H1 (cell line): ENCODE results near the gene DIP2C. TPM values are rescaled to one million over a fixed set of nuclear protein-coding genes. Genes with fewer than 3 reads are reported as not detected.

Experiments used
- CTCF ChIA-PET: fragments of 300-600 bp; sonication (Branson Sonifier 250); formaldehyde crosslinking; loops from one replicate; lab custom pipeline; 2021; ENCODE audit not compliant: partially characterized antibody; lab: Charles Lee
- POLR2A ChIA-PET: fragments of 300-600 bp; sonication (Branson Sonifier 250); formaldehyde crosslinking; loops from one replicate; lab custom pipeline; 2021; ENCODE audit warnings: inconsistent platforms; ENCODE audit not compliant: partially characterized antibody; lab: Charles Lee
- DNase-seq, 2 experiments: peaks; one replicate each; pipeline versions ENCODE4 v3.0.0 to v3.0.0-alpha.2; 2010 to 2022; ENCODE audit warnings: low spot score in 2 of 2, low read depth in 1 of 2, mixed read lengths in 1 of 2
- FAIRE-seq: peaks from 2 replicates; lab custom pipeline; 2011; peaks lifted over from hg19 to GRCh38; lab: Jason Lieb, UNC
- H2AFZ ChIP-seq: 2 replicates; pipeline ENCODE4 v1.8.1; 2012; ENCODE audit warnings: low read length, inconsistent platforms
- H2AK5ac ChIP-seq: 2 replicates; pipeline ENCODE4 v1.6.1; 2013; ENCODE audit warnings: low read depth, low read length
- H2BK120ac ChIP-seq: replicated peaks from 2 replicates; pipeline ENCODE3; 2013; ENCODE audit warnings: low read depth, low read length, inconsistent platforms
- H2BK12ac ChIP-seq: 2 replicates; pipeline ENCODE4 v1.6.1; 2013; ENCODE audit warnings: low read depth, low read length
- H2BK15ac ChIP-seq: 2 replicates; pipeline ENCODE4 v1.6.1; 2013; ENCODE audit warnings: low read length
- H2BK20ac ChIP-seq: 2 replicates; pipeline ENCODE4 v1.6.1; 2013; ENCODE audit warnings: low read length
- H2BK5ac ChIP-seq: 2 replicates; pipeline ENCODE4 v1.6.1; 2013; ENCODE audit warnings: low read depth, low read length
- H3K14ac ChIP-seq: 2 replicates; pipeline ENCODE4 v1.6.1; 2013; ENCODE audit warnings: inconsistent platforms; ENCODE audit not compliant: insufficient read length
- H3K18ac ChIP-seq: 2 replicates; pipeline ENCODE4 v1.6.1; 2013; ENCODE audit warnings: low read length; ENCODE audit errors: extremely low read depth
- H3K23ac ChIP-seq: 2 replicates; pipeline ENCODE4 v1.6.1; 2013; ENCODE audit warnings: inconsistent platforms; ENCODE audit not compliant: insufficient read length
- H3K23me2 ChIP-seq: 2 replicates; pipeline ENCODE4 v1.6.1; 2013; ENCODE audit warnings: low read depth, low read length
- H3K27ac ChIP-seq: 2 replicates; pipeline ENCODE4 v1.6.1; 2011; ENCODE audit warnings: low read depth, low read length, inconsistent platforms
- H3K27me3 ChIP-seq, 4 experiments: replicated peaks in 1 of 4; 1 replicate in 1 of 4; 2 replicates in 3 of 4; pipeline versions ENCODE4 v1.6.1 to v1.8.1; 2011 to 2013; ENCODE audit warnings: low read length in 3 of 4, mild to moderate bottlenecking in 3 of 4, inconsistent platforms in 2 of 4, mixed read lengths in 2 of 4, moderate library complexity in 1 of 4; ENCODE audit not compliant: control insufficient read depth in 3 of 4, insufficient read depth in 3 of 4; ENCODE audit errors: extremely low read depth in 1 of 4
- H3K36me3 ChIP-seq, 4 experiments: 2 replicates each; pipeline versions ENCODE4 v1.6.1 to v1.8.1; 2011 to 2013; ENCODE audit warnings: mild to moderate bottlenecking in 4 of 4, low read length in 3 of 4, moderate library complexity in 2 of 4, control low read depth in 1 of 4, inconsistent platforms in 1 of 4; ENCODE audit not compliant: insufficient read depth in 4 of 4, control insufficient read depth in 2 of 4
- H3K4ac ChIP-seq: replicated peaks from 2 replicates; pipeline ENCODE3; 2013; ENCODE audit warnings: low read length, low read depth, mixed read lengths, inconsistent platforms; ENCODE audit not compliant: insufficient read length
- H3K4me1 ChIP-seq, 4 experiments: replicated peaks in 1 of 4; 1 replicate in 1 of 4; 2 replicates in 3 of 4; pipeline versions ENCODE4 v1.6.1 to v1.8.1; 2011 to 2013; ENCODE audit warnings: low read length in 3 of 4, inconsistent platforms in 2 of 4, mixed read lengths in 1 of 4; ENCODE audit not compliant: insufficient read depth in 4 of 4, control insufficient read depth in 3 of 4
- H3K4me2 ChIP-seq, 2 experiments: 2 replicates each; pipeline versions ENCODE4 v1.6.1 to v1.8.1; 2011 to 2013; ENCODE audit warnings: low read depth in 2 of 2, low read length in 2 of 2, control low read depth in 1 of 2, inconsistent platforms in 1 of 2, mild to moderate bottlenecking in 1 of 2; ENCODE audit not compliant: insufficient read depth in 1 of 2
- H3K4me3 ChIP-seq, 4 experiments: fragments of 200-600, 300-600 bp in 1 of 4; sonication (generic), shearing (Covaris generic), sonication (Bioruptor Twin) in 1 of 4; 2 replicates each; pipeline versions ENCODE4 v1.5.1 to v1.8.1; 2011 to 2016; ENCODE audit warnings: low read length in 4 of 4, low read depth in 3 of 4, control low read depth in 2 of 4, inconsistent platforms in 2 of 4, mild to moderate bottlenecking in 2 of 4, mixed read lengths in 1 of 4, moderate library complexity in 1 of 4; ENCODE audit not compliant: insufficient read depth in 2 of 4; ENCODE audit errors: extremely low read depth in 1 of 4
- H3K56ac ChIP-seq: replicated peaks from 2 replicates; pipeline ENCODE3; 2013; ENCODE audit warnings: low read depth, mild to moderate bottlenecking, mixed read lengths, low read length, inconsistent platforms; ENCODE audit not compliant: insufficient read length
- H3K79me1 ChIP-seq: 2 replicates; pipeline ENCODE4 v1.6.1; 2013; ENCODE audit warnings: low read depth, low read length, control low read depth
- H3K79me2 ChIP-seq, 2 experiments: 2 replicates each; pipeline versions ENCODE4 v1.6.1 to v1.8.1; 2012 to 2013; ENCODE audit warnings: low read length in 2 of 2, mild to moderate bottlenecking in 2 of 2, inconsistent platforms in 1 of 2; ENCODE audit not compliant: insufficient read depth in 2 of 2, control insufficient read depth in 1 of 2
- H3K9ac ChIP-seq, 4 experiments: replicated peaks in 1 of 4; 1 replicate in 1 of 4; 2 replicates in 3 of 4; pipeline versions ENCODE4 v1.6.1 to v1.8.1; 2011 to 2013; ENCODE audit warnings: low read depth in 3 of 4, low read length in 3 of 4, control low read depth in 2 of 4, mild to moderate bottlenecking in 2 of 4, moderate library complexity in 2 of 4, inconsistent platforms in 1 of 4; ENCODE audit errors: extremely low read depth in 1 of 4
- H3K9me3 ChIP-seq, 2 experiments: 2 replicates each; pipeline versions ENCODE4 v1.6.1 to v1.8.1; 2012 to 2013; ENCODE audit warnings: mild to moderate bottlenecking in 2 of 2, moderate library complexity in 2 of 2, control low read depth in 1 of 2, inconsistent platforms in 1 of 2, low read depth in 1 of 2, low read length in 1 of 2, mixed read lengths in 1 of 2; ENCODE audit not compliant: insufficient read depth in 2 of 2
- H4K20me1 ChIP-seq, 2 experiments: replicated peaks in 1 of 2; 2 replicates each; pipeline versions ENCODE3 to v1.8.1; 2011 to 2013; ENCODE audit warnings: inconsistent platforms in 2 of 2, low read length in 2 of 2, mild to moderate bottlenecking in 1 of 2; ENCODE audit not compliant: insufficient read depth in 2 of 2, control insufficient read depth in 1 of 2
- H4K5ac ChIP-seq: 2 replicates; pipeline ENCODE4 v1.6.1; 2013; ENCODE audit warnings: low read length, low read depth, mixed read lengths, inconsistent platforms; ENCODE audit not compliant: insufficient read length
- H4K8ac ChIP-seq: 2 replicates; pipeline ENCODE4 v1.8.0; 2013; ENCODE audit warnings: mild to moderate bottlenecking, moderate library complexity, low read length, inconsistent platforms; ENCODE audit not compliant: insufficient read depth; ENCODE audit errors: extremely low read depth
- H4K91ac ChIP-seq: replicated peaks from 2 replicates; pipeline ENCODE3; 2013; ENCODE audit warnings: low read length, mixed read lengths, inconsistent platforms; ENCODE audit not compliant: insufficient read length
- RFX5 ChIP-seq: IDR thresholded peaks from 2 replicates; pipeline ENCODE4 v1.6.1; 2011; ENCODE audit warnings: low read depth, low read length, improper control_type of control experiment, borderline replicate concordance
- SUZ12 ChIP-seq: fragments of 200-600 bp; sonication (generic); IDR thresholded peaks from 2 replicates; pipeline ENCODE4 v1.6.1; 2012; ENCODE audit warnings: mild to moderate bottlenecking, inconsistent platforms, low read length, moderate library complexity, mixed read lengths
- WGBS, 2 experiments: shearing (Covaris generic) in 1 of 2; methylation state at CpG; one replicate each; pipeline versions ENCODE4 v1.1.6 to v1.1.7; 2013 to 2015; ENCODE audit warnings: low lambda C conversion rate in 2 of 2, mixed read lengths in 2 of 2, inconsistent platforms in 1 of 2, low coverage in 1 of 2, missing lambda C conversion rate in 1 of 2; ENCODE audit not compliant: insufficient replicate concordance in 2 of 2, insufficient coverage in 1 of 2, insufficient read length in 1 of 2; ENCODE audit errors: extremely low coverage in 1 of 2, missing lambda C conversion rate in 1 of 2; 5-methylcytosine and 5-hydroxymethylcytosine counted together
- polyA plus RNA-seq, 7 experiments: library from polyadenylated mRNA; depleted of rRNA in 3 of 7; stranded (reverse) in 5 of 7; unstranded in 2 of 7; fragments of >200 nt in 5 of 7; fragments of 200-250 nt in 2 of 7; gene quantifications; 1 replicate in 5 of 7; 2 replicates in 1 of 7; 4 replicates in 1 of 7; pipeline versions ENCODE4 v1.2.1 to v1.2.3, GENCODE V29; 2011 to 2013; ENCODE audit warnings: missing spikeins in 2 of 7, mixed read lengths in 2 of 7
- total RNA-seq: library from RNA; stranded (reverse); fragmentation: NEBNext Ultra II Directional; extraction: Animal tissue kit (Norgen Biotek cat#: 25700); gene quantifications from 2 replicates; pipeline ENCODE4 v1.2.1, GENCODE V29; 2021

The DIP2C gene
- total and polyA plus RNA-seq, 2 of the 8 experiments (the other 6 are each of a cell fraction or from before 2014, with no cell fraction given): 3.8 to 9.3 TPM

- no peak overlapping the region for H2AK5ac ChIP-seq
- H3K4me1 ChIP-seq: no peaks in the 10 kb centered on the region
- no peak overlapping the region for H3K14ac ChIP-seq
- WGBS, 2 experiments: 87% methylated on average over 6 of the region's 6 CpGs; no CpG with 5 or more reads in 1 of the 2 experiments
- ChIA-PET CTCF (interaction anchor here (1.5 kb wide), 1 partner anchor 10 kb away, joined by 3 read pairs; no protein-coding TSS in a partner anchor), POLR2A (no interaction called here)
- no peak overlapping the region for H4K5ac ChIP-seq
- H3K9ac ChIP-seq: no peak overlapping the region
- H3K4me2 ChIP-seq: no peak overlapping the region
- H2BK120ac ChIP-seq: no peak overlapping the region
- H2BK20ac ChIP-seq: no peak overlapping the region
- H3K27ac ChIP-seq: no peak overlapping the region
- H3K27me3 ChIP-seq: no peaks in the 10 kb centered on the region
- no peak for TF ChIP-seq RFX5
- TF ChIP-seq SUZ12: no peak
- no peak overlapping the region for H3K23ac ChIP-seq
- no peak overlapping the region for H3K4ac ChIP-seq
- no peaks in the 10 kb centered on the region for H3K36me3 ChIP-seq
- H4K20me1 ChIP-seq: peaks cover 0 to 5% of the 10 kb centered on the region in 2 experiments
- no peak overlapping the region for H4K91ac ChIP-seq
- no peak overlapping the region for H2BK12ac ChIP-seq
- FAIRE-seq (no peak), DNase-seq (no peak)
- no peak overlapping the region for H3K4me3 ChIP-seq
- no peaks in the 10 kb centered on the region for H3K79me2 ChIP-seq
- no peak overlapping the region for H2BK5ac ChIP-seq
- no peaks in the 10 kb centered on the region for H3K23me2 ChIP-seq
- H2BK15ac ChIP-seq: no peak overlapping the region
- H2AFZ ChIP-seq: no peak overlapping the region
- no peaks in the 10 kb centered on the region for H3K9me3 ChIP-seq
- no peaks in the 10 kb centered on the region for H3K79me1 ChIP-seq
- H4K8ac ChIP-seq: no peak overlapping the region
- no peak overlapping the region for H3K56ac ChIP-seq
- no peak overlapping the region for H3K18ac ChIP-seq
Observed at GRCh38 chr10:228366-228765, 461.1 kb downstream of the DIP2C start.
